Measurements from ENCODE around the gene MAPK10.

The MAPK10 gene

GRCh38 chr4:86279293-86279960, 80.4 kb downstream of the MAPK10 start:
- H3K36me3 Mint-ChIP-seq (ENCODE audit: low read depth), result no peaks in the 10 kb centered on the region
- no peaks in the 10 kb centered on the region for H3K9me3 Mint-ChIP-seq
- intact Hi-C loops (cut with micrococcal nuclease), result no loop called here
- H3K27me3 Mint-ChIP-seq, result no peaks in the 10 kb centered on the region
- H3K27ac Mint-ChIP-seq, result no peak overlapping the region
- no peaks in the 10 kb centered on the region for H3K4me1 Mint-ChIP-seq (ENCODE audit: low read depth)
- H3K4me3 Mint-ChIP-seq, result no peak overlapping the region

GRCh38 chr4:86278126-86278525, 81.7 kb downstream of the MAPK10 start:
- H3K36me3 Mint-ChIP-seq (ENCODE audit: low read depth), result no peaks in the 10 kb centered on the region

GRCh38 chr4:86274642-86275041, 85.2 kb downstream of the MAPK10 start:
- Mint-ChIP-seq H3K4me3 (no peak overlapping the region), H3K4me1 (ENCODE audit: low read depth) (no peaks in the 10 kb centered on the region), H3K36me3 (ENCODE audit: low read depth) (no peaks in the 10 kb centered on the region), H3K27me3 (no peaks in the 10 kb centered on the region), H3K9me3 (no peaks in the 10 kb centered on the region), H3K27ac (no peak overlapping the region)
- intact Hi-C loops (cut with micrococcal nuclease), result no loop called here

More at GRCh38 chr4:86278126-86278525, 81.7 kb downstream of the MAPK10 start:
- Mint-ChIP-seq H3K4me3 (no peak overlapping the region), H3K27ac (no peak overlapping the region), H3K9me3 (no peaks in the 10 kb centered on the region), H3K4me1 (ENCODE audit: low read depth) (no peaks in the 10 kb centered on the region), H3K27me3 (no peaks in the 10 kb centered on the region)
- intact Hi-C loops (cut with micrococcal nuclease), result no loop called here

GRCh38 chr4:86272669-86273068, 87.2 kb downstream of the MAPK10 start:
- Mint-ChIP-seq H3K4me1 (ENCODE audit: low read depth) (no peaks in the 10 kb centered on the region), H3K27ac (no peak overlapping the region), H3K36me3 (ENCODE audit: low read depth) (no peaks in the 10 kb centered on the region)

GRCh38 chr4:86271057-86271456, 88.8 kb downstream of the MAPK10 start:
- no peak overlapping the region for H3K4me3 Mint-ChIP-seq
- intact Hi-C loops (cut with micrococcal nuclease), result no loop called here
- H3K4me1 Mint-ChIP-seq (ENCODE audit: low read depth), result no peaks in the 10 kb centered on the region
- H3K27me3 Mint-ChIP-seq, result no peaks in the 10 kb centered on the region
- no peaks in the 10 kb centered on the region for H3K36me3 Mint-ChIP-seq (ENCODE audit: low read depth)
- no peaks in the 10 kb centered on the region for H3K9me3 Mint-ChIP-seq
- no peak overlapping the region for H3K27ac Mint-ChIP-seq

More at GRCh38 chr4:86272669-86273068, 87.2 kb downstream of the MAPK10 start:
- Mint-ChIP-seq H3K27me3 (no peaks in the 10 kb centered on the region), H3K9me3 (no peaks in the 10 kb centered on the region), H3K4me3 (no peak overlapping the region)
- intact Hi-C loops (cut with micrococcal nuclease), result no loop called here

- Mint-ChIP-seq H3K9me3 (no peaks in the 10 kb centered on the region), H3K4me1 (ENCODE audit: low read depth) (no peaks in the 10 kb centered on the region)
Measured at GRCh38 chr4:86269354-86269753, 90.5 kb downstream of the MAPK10 start.

GRCh38 chr4:86264241-86264640, 95.6 kb downstream of the MAPK10 start:
- Mint-ChIP-seq H3K9me3 (no peaks in the 10 kb centered on the region), H3K27me3 (no peaks in the 10 kb centered on the region), H3K4me3 (no peak overlapping the region), H3K4me1 (ENCODE audit: low read depth) (no peaks in the 10 kb centered on the region), H3K36me3 (ENCODE audit: low read depth) (no peaks in the 10 kb centered on the region), H3K27ac (no peak overlapping the region)
- intact Hi-C loops (cut with micrococcal nuclease), result no loop called here

More at GRCh38 chr4:86269354-86269753, 90.5 kb downstream of the MAPK10 start:
- no peak overlapping the region for H3K27ac Mint-ChIP-seq
- intact Hi-C loops (cut with micrococcal nuclease), result no loop called here
- no peak overlapping the region for H3K4me3 Mint-ChIP-seq
- H3K27me3 Mint-ChIP-seq, result no peaks in the 10 kb centered on the region
- H3K36me3 Mint-ChIP-seq (ENCODE audit: low read depth), result no peaks in the 10 kb centered on the region

GRCh38 chr4:86261636-86262035, 98.2 kb downstream of the MAPK10 start:
- Mint-ChIP-seq H3K4me1 (ENCODE audit: low read depth) (no peaks in the 10 kb centered on the region), H3K27me3 (no peaks in the 10 kb centered on the region), H3K4me3 (no peak overlapping the region), H3K36me3 (ENCODE audit: low read depth) (no peaks in the 10 kb centered on the region), H3K9me3 (no peaks in the 10 kb centered on the region), H3K27ac (no peak overlapping the region)
- intact Hi-C loops (cut with micrococcal nuclease), result no loop called here

GRCh38 chr4:86256086-86256485, 103.8 kb downstream of the MAPK10 start:
- H3K4me1 Mint-ChIP-seq (ENCODE audit: low read depth), result no peaks in the 10 kb centered on the region
- intact Hi-C loops (cut with micrococcal nuclease), result loop anchor here (5.0 kb wide), 1 partner anchor 376 kb away; no protein-coding TSS in a partner anchor
- H3K27me3 Mint-ChIP-seq, result no peaks in the 10 kb centered on the region
- no peaks in the 10 kb centered on the region for H3K9me3 Mint-ChIP-seq
- no peak overlapping the region for H3K4me3 Mint-ChIP-seq
- no peak overlapping the region for H3K27ac Mint-ChIP-seq
- H3K36me3 Mint-ChIP-seq (ENCODE audit: low read depth), result no peaks in the 10 kb centered on the region

GRCh38 chr4:86250619-86251018, 109.2 kb downstream of the MAPK10 start:
- Mint-ChIP-seq H3K36me3 (ENCODE audit: low read depth) (no peaks in the 10 kb centered on the region), H3K9me3 (no peaks in the 10 kb centered on the region), H3K4me1 (ENCODE audit: low read depth) (no peaks in the 10 kb centered on the region), H3K27me3 (no peaks in the 10 kb centered on the region), H3K27ac (no peak overlapping the region), H3K4me3 (no peak overlapping the region)
- intact Hi-C loops (cut with micrococcal nuclease), result no loop called here

GRCh38 chr4:86250006-86250405, 109.8 kb downstream of the MAPK10 start:
- H3K4me1 Mint-ChIP-seq (ENCODE audit: low read depth), result no peaks in the 10 kb centered on the region
- intact Hi-C loops (cut with micrococcal nuclease), result no loop called here
- H3K27me3 Mint-ChIP-seq, result no peaks in the 10 kb centered on the region
- H3K4me3 Mint-ChIP-seq, result no peak overlapping the region
- no peaks in the 10 kb centered on the region for H3K9me3 Mint-ChIP-seq
- H3K27ac Mint-ChIP-seq, result no peak overlapping the region
- H3K36me3 Mint-ChIP-seq (ENCODE audit: low read depth), result no peaks in the 10 kb centered on the region

GRCh38 chr4:86249074-86249473, 110.8 kb downstream of the MAPK10 start:
- Mint-ChIP-seq H3K27ac (no peak overlapping the region), H3K4me3 (no peak overlapping the region), H3K36me3 (ENCODE audit: low read depth) (no peaks in the 10 kb centered on the region), H3K4me1 (ENCODE audit: low read depth) (no peaks in the 10 kb centered on the region), H3K27me3 (no peaks in the 10 kb centered on the region), H3K9me3 (peaks cover under 1% of the 10 kb centered on the region)
- intact Hi-C loops (cut with micrococcal nuclease), result no loop called here

- Mint-ChIP-seq H3K36me3 (ENCODE audit: low read depth) (no peaks in the 10 kb centered on the region), H3K27me3 (no peaks in the 10 kb centered on the region), H3K4me3 (no peak overlapping the region), H3K4me1 (ENCODE audit: low read depth) (no peaks in the 10 kb centered on the region), H3K27ac (no peak overlapping the region), H3K9me3 (peaks cover 8% of the 10 kb centered on the region)
- intact Hi-C loops (cut with micrococcal nuclease), result no loop called here
Measured at GRCh38 chr4:86247906-86248305, 111.9 kb downstream of the MAPK10 start.

GRCh38 chr4:86247320-86247719, 112.5 kb downstream of the MAPK10 start:
- intact Hi-C loops (cut with micrococcal nuclease), result no loop called here
- Mint-ChIP-seq H3K4me1 (ENCODE audit: low read depth) (no peaks in the 10 kb centered on the region), H3K36me3 (ENCODE audit: low read depth) (no peaks in the 10 kb centered on the region), H3K27me3 (no peaks in the 10 kb centered on the region), H3K4me3 (no peak overlapping the region), H3K9me3 (peaks cover 12% of the 10 kb centered on the region), H3K27ac (no peak overlapping the region)

GRCh38 chr4:86243750-86244149, 116.1 kb downstream of the MAPK10 start:
- Mint-ChIP-seq H3K4me1 (ENCODE audit: low read depth) (no peaks in the 10 kb centered on the region), H3K27me3 (no peaks in the 10 kb centered on the region), H3K4me3 (no peak overlapping the region), H3K27ac (no peak overlapping the region), H3K36me3 (ENCODE audit: low read depth) (no peaks in the 10 kb centered on the region), H3K9me3 (peaks cover 47% of the 10 kb centered on the region)
- intact Hi-C loops (cut with micrococcal nuclease), result no loop called here
